Astrocyte (in vitro differentiated cells and primary cell): ENCODE data around the gene PAFAH1B1. TPM values are rescaled to one million over a fixed set of nuclear protein-coding genes. Genes with fewer than 3 reads are reported as not detected.

Experiments
- DNase-seq: peaks from one replicate; pipeline ENCODE4 v3.0.0-alpha.2; 2010; ENCODE audit warnings: low read depth
- FAIRE-seq: peaks from 2 replicates; lab custom pipeline; 2011; peaks lifted over from hg19 to GRCh38; lab: Jason Lieb, UNC
- H2AFZ ChIP-seq: 2 replicates; pipeline ENCODE4 v1.6.0; 2012; ENCODE audit warnings: low read depth, low read length, inconsistent platforms
- H3K27ac ChIP-seq: 2 replicates; pipeline ENCODE4 v1.5.1; 2011; ENCODE audit warnings: low read depth, low read length, inconsistent platforms
- H3K27me3 ChIP-seq: 2 replicates; pipeline ENCODE4 v1.6.0; 2011; ENCODE audit warnings: low read length, inconsistent platforms; ENCODE audit not compliant: insufficient read depth
- H3K36me3 ChIP-seq: 2 replicates; pipeline ENCODE4 v1.5.1; 2011; ENCODE audit warnings: low read length, inconsistent platforms; ENCODE audit not compliant: insufficient read depth
- H3K4me1 ChIP-seq: 2 replicates; pipeline ENCODE4 v1.5.1; 2011; ENCODE audit warnings: low read length, inconsistent platforms; ENCODE audit not compliant: insufficient read depth
- H3K4me2 ChIP-seq: 2 replicates; pipeline ENCODE4 v1.6.0; 2012; ENCODE audit warnings: low read length, inconsistent platforms
- H3K4me3 ChIP-seq: 2 replicates; pipeline ENCODE4 v1.5.1; 2011; ENCODE audit warnings: low read depth, mild to moderate bottlenecking, low read length, inconsistent platforms; ENCODE audit not compliant: insufficient read depth
- H3K79me2 ChIP-seq: 2 replicates; pipeline ENCODE4 v1.6.0; 2012; ENCODE audit warnings: mild to moderate bottlenecking, low read length, inconsistent platforms; ENCODE audit not compliant: insufficient read depth
- H3K9ac ChIP-seq: 2 replicates; pipeline ENCODE4 v1.6.0; 2012; ENCODE audit warnings: mild to moderate bottlenecking, low read length, inconsistent platforms
- H3K9me3 ChIP-seq: 2 replicates; pipeline ENCODE4 v1.5.1; 2012; ENCODE audit warnings: low read depth, mild to moderate bottlenecking, low read length, inconsistent platforms; ENCODE audit not compliant: insufficient read depth
- H4K20me1 ChIP-seq: 2 replicates; pipeline ENCODE4 v1.6.0; 2012; ENCODE audit warnings: low read length, inconsistent platforms; ENCODE audit not compliant: insufficient read depth
- H3K27ac Mint-ChIP-seq: one replicate; pipeline ENCODE4 v1.8.0; 2021; ENCODE audit warnings: mild to moderate bottlenecking, mixed read lengths; ENCODE audit not compliant: unreplicated experiment
- H3K27me3 Mint-ChIP-seq: one replicate; pipeline ENCODE4 v1.8.0; 2021; ENCODE audit warnings: low read depth, mixed read lengths; ENCODE audit not compliant: unreplicated experiment
- H3K36me3 Mint-ChIP-seq: one replicate; pipeline ENCODE4 v1.8.0; 2021; ENCODE audit warnings: low read depth, mixed read lengths; ENCODE audit not compliant: unreplicated experiment
- H3K4me1 Mint-ChIP-seq: one replicate; pipeline ENCODE4 v1.8.0; 2021; ENCODE audit warnings: low read depth, mixed read lengths; ENCODE audit not compliant: unreplicated experiment
- H3K4me3 Mint-ChIP-seq: one replicate; pipeline ENCODE4 v1.8.0; 2021; ENCODE audit warnings: mild to moderate bottlenecking, moderate library complexity, mixed read lengths; ENCODE audit not compliant: unreplicated experiment
- H3K9me3 Mint-ChIP-seq: one replicate; pipeline ENCODE4 v1.8.0; 2021; ENCODE audit warnings: mild to moderate bottlenecking, mixed read lengths; ENCODE audit not compliant: unreplicated experiment
- EZH2 ChIP-seq: IDR thresholded peaks from 2 replicates; pipeline ENCODE4 v1.6.1; 2012; ENCODE audit warnings: mild to moderate bottlenecking, low read length, inconsistent platforms; ENCODE audit not compliant: insufficient read depth
- total RNA-seq: library from RNA; stranded (reverse); gene quantifications from 2 replicates; pipeline ENCODE4 v1.2.1, GENCODE V29; 2021
- TF ChIP-seq, protein P1 (sequence below): IDR thresholded peaks from 2 replicates; pipeline ENCODE4 v1.5.1; 2011; ENCODE audit warnings: low read depth, mild to moderate bottlenecking, inconsistent platforms, low read length, moderate library complexity; ENCODE audit not compliant: insufficient read depth

The PAFAH1B1 gene
- total RNA-seq, 1 donor from 2014 or later, result 195 TPM

DNA sequence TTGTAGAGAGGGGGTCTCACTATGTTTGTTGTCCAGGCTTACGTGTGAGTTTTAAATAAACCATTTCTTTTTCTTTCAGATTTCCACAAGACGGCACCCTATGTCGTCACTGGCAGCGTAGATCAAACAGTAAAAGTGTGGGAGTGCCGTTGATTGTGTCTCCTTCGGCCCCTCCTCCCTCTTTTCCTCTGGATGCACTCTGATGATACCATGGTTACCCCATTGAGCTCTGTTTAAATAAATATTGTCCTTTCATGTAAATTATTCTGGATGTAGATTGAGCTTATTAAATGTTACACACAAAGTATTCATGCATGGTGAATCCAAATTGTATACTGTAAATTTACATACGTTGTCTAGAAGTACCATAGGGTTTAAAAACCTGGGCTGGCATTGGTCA, 88.2 kb downstream of the PAFAH1B1 start:
- Histone ChIP-seq H4K20me1 (peaks cover 74% of the 10 kb centered on the region), H3K27me3 (no peaks in the 10 kb centered on the region), H3K36me3 (peaks cover 38% of the 10 kb centered on the region), H3K4me1 (peaks cover 9% of the 10 kb centered on the region), H3K9me3 (no peaks in the 10 kb centered on the region), H3K9ac (no peak overlapping the region), H2AFZ (no peak overlapping the region), H3K27ac (no peak overlapping the region), H3K4me2 (no peak overlapping the region), H3K79me2 (peaks cover 16% of the 10 kb centered on the region), H3K4me3 (no peak overlapping the region)
- TF ChIP-seq, protein P1, sequence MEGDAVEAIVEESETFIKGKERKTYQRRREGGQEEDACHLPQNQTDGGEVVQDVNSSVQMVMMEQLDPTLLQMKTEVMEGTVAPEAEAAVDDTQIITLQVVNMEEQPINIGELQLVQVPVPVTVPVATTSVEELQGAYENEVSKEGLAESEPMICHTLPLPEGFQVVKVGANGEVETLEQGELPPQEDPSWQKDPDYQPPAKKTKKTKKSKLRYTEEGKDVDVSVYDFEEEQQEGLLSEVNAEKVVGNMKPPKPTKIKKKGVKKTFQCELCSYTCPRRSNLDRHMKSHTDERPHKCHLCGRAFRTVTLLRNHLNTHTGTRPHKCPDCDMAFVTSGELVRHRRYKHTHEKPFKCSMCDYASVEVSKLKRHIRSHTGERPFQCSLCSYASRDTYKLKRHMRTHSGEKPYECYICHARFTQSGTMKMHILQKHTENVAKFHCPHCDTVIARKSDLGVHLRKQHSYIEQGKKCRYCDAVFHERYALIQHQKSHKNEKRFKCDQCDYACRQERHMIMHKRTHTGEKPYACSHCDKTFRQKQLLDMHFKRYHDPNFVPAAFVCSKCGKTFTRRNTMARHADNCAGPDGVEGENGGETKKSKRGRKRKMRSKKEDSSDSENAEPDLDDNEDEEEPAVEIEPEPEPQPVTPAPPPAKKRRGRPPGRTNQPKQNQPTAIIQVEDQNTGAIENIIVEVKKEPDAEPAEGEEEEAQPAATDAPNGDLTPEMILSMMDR, result no peak
- Mint-ChIP-seq H3K27me3 (no peaks in the 10 kb centered on the region), H3K4me3 (no peak overlapping the region), H3K27ac (peak overlapping the region; percentile 53), H3K36me3 (peaks cover 29% of the 10 kb centered on the region), H3K4me1 (peaks cover 3% of the 10 kb centered on the region), H3K9me3 (no peaks in the 10 kb centered on the region)
- DNase-seq (no peak), FAIRE-seq (no peak)

DNA sequence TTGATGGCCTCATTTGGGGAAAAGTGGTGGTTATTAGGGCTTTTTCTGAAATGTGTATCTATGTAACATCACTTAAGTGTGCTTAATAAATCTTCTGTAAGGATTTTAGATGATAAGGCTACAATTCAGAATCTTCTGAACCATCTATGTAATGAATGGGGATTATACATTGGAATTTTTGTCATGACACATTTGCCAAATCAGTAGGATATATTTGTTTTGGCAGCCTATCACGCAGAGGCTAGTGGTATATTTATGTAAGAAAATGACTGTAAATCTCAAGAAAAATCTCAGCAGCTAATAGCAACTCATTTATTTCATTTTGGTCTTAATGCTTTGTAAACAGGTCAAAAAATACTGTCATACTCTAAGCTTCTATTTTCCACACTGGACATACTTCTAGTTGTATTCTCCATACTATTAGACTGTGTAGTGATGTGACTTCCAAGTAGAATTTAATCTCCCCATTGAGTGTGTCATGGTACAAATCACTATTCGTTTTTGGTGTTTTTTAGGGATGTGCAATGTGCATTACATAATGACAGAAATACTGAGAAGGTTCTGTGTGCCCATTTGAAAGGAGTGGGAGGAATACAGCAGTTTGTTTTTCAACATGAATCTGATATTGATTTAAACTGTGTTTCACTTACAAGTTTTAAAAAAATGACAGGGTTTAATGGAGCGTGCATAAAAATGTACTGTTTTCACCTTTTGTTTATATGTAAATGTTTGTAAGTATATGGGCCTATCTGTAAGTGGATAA, 88.9 kb downstream of the PAFAH1B1 start:
- Histone ChIP-seq H4K20me1 (peaks cover 74% of the 10 kb centered on the region), H3K36me3 (peaks cover 38% of the 10 kb centered on the region), H3K4me2 (no peak overlapping the region), H2AFZ (no peak overlapping the region), H3K9me3 (no peaks in the 10 kb centered on the region), H3K79me2 (peaks cover 12% of the 10 kb centered on the region), H3K4me1 (peaks cover 13% of the 10 kb centered on the region), H3K4me3 (no peak overlapping the region), H3K9ac (no peak overlapping the region), H3K27ac (no peak overlapping the region), H3K27me3 (no peaks in the 10 kb centered on the region)
- Mint-ChIP-seq H3K36me3 (peaks cover 24% of the 10 kb centered on the region), H3K4me1 (peaks cover 9% of the 10 kb centered on the region), H3K27ac (no peak overlapping the region), H3K9me3 (no peaks in the 10 kb centered on the region), H3K27me3 (no peaks in the 10 kb centered on the region), H3K4me3 (no peak overlapping the region)
- DNase-seq (peak; percentile 12), FAIRE-seq (no peak)
- TF ChIP-seq EZH2, result no peak
- TF ChIP-seq, protein P1, result no peak

DNA sequence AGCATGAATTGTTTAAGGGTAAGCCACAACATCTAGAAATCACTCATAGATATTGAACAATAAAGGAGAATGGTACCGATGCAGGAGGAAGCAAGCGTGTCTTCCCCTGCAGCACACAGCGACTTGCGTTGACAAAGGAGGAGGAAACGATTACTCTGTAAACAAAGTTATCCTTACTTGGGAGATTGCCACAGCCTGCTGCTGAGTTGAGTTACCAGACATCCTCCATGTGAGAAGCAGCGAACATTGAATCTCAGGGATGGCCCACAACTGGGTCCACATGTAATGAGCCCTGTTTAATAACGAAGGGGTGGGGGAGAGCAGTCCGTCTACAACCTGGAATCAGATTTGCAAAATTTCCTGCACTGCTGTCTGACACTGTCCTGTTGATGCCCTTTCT, 90.5 kb downstream of the PAFAH1B1 start:
- H3K27me3 ChIP-seq, result no peaks in the 10 kb centered on the region
- H3K4me2 ChIP-seq, result no peak overlapping the region
- H3K4me3 ChIP-seq, result no peak overlapping the region
- H3K9ac ChIP-seq, result no peak overlapping the region
- H3K4me1 ChIP-seq, result peaks cover 13% of the 10 kb centered on the region
- no peaks in the 10 kb centered on the region for H3K9me3 ChIP-seq
- no peak overlapping the region for H3K4me3 Mint-ChIP-seq
- no peaks in the 10 kb centered on the region for H3K27me3 Mint-ChIP-seq
- no peak overlapping the region for H2AFZ ChIP-seq
- H3K9me3 Mint-ChIP-seq, result no peaks in the 10 kb centered on the region
- H3K36me3 ChIP-seq, result peaks cover 38% of the 10 kb centered on the region
- H4K20me1 ChIP-seq, result peaks cover 75% of the 10 kb centered on the region
- DNase-seq (no peak), FAIRE-seq (no peak)
- peaks cover 13% of the 10 kb centered on the region for H3K4me1 Mint-ChIP-seq
- H3K27ac ChIP-seq, result no peak overlapping the region
- H3K79me2 ChIP-seq, result peaks cover 9% of the 10 kb centered on the region
- H3K27ac Mint-ChIP-seq, result no peak overlapping the region
- peaks cover 24% of the 10 kb centered on the region for H3K36me3 Mint-ChIP-seq
- TF ChIP-seq, protein P1, result no peak
